HCT116 (cell line): Measurements from ENCODE around the gene TMIE. TPM values are rescaled to one million over a fixed set of nuclear protein-coding genes. Genes with fewer than 3 reads are reported as not detected.

Experiments used
- ATAC-seq: fragments of 200-7000 bp; cut with Tn5 transposase; 2 replicates; pipeline ENCODE4 v1.9.1; 2020; ENCODE audit warnings: mild to moderate bottlenecking, moderate library complexity
- BruUV-seq: library from RNA; stranded (reverse); fragments of 400-500 nt; replicated peaks from 2 replicates; lab custom pipeline; 2021; lab: Mats Ljungman, UMichigan
- CTCF ChIA-PET: fragments of 300-600 bp; sonication (Branson Sonifier 250); formaldehyde crosslinking; loops from one replicate; lab custom pipeline; 2021; ENCODE audit warnings: antibody characterized with exemption; lab: Charles Lee
- POLR2A ChIA-PET: fragments of 300-600, 350-600 bp; sonication (Branson Sonifier 250); formaldehyde crosslinking; loops from one replicate; lab custom pipeline; 2021; ENCODE audit warnings: antibody characterized with exemption; lab: Charles Lee
- RAD21 ChIA-PET, 2 experiments: fragments of 300-600 bp; sonication (Branson Sonifier 250); formaldehyde crosslinking; loops; one replicate each; lab custom pipeline; 2023; ENCODE audit warnings: low total read pairs in 2 of 2; ENCODE audit not compliant: uncharacterized antibody in 2 of 2, unreplicated experiment in 2 of 2, low non-redundant PET in 1 of 2; lab: Charles Lee
- DNase-seq: peaks from one replicate; pipeline ENCODE4 v3.0.0-alpha.2; 2010; ENCODE audit warnings: low read depth, low spot score
- H2AFZ ChIP-seq: fragments of 200-600 bp; shearing (Covaris generic), sonication (generic); 2 replicates; pipeline ENCODE4 v1.6.1; 2017; ENCODE audit warnings: low read depth, mixed run types, mixed read lengths, antibody characterized with exemption, low read length; ENCODE audit not compliant: poor library complexity, severe bottlenecking
- H3K27ac ChIP-seq: 2 replicates; pipeline ENCODE4 v1.5.1; 2012; ENCODE audit warnings: low read depth, low read length
- H3K27me3 ChIP-seq: fragments of 200-600 bp; sonication (generic); 2 replicates; pipeline ENCODE4 v1.6.1; 2016; ENCODE audit warnings: mixed run types, low read length, mixed read lengths; ENCODE audit not compliant: insufficient read depth
- H3K36me3 ChIP-seq, 2 experiments: fragments of 200-500 bp in 1 of 2; fragments of 200-600 bp in 1 of 2; sonication (Bioruptor generic) in 1 of 2; sonication (generic) in 1 of 2; 2 replicates each; pipeline versions ENCODE4 v1.5.1 to v1.6.1; 2014 to 2016; ENCODE audit warnings: low read length in 2 of 2, inconsistent platforms in 1 of 2, mixed read lengths in 1 of 2, mixed run types in 1 of 2; ENCODE audit not compliant: insufficient read depth in 2 of 2, control insufficient read depth in 1 of 2
- H3K4me1 ChIP-seq, 2 experiments: fragments of 200-600 bp in 1 of 2; sonication (generic) in 1 of 2; 2 replicates each; pipeline versions ENCODE4 v1.5.1 to v1.6.1; 2012 to 2017; ENCODE audit warnings: low read length in 2 of 2, inconsistent platforms in 1 of 2, mild to moderate bottlenecking in 1 of 2, mixed read lengths in 1 of 2, mixed run types in 1 of 2, moderate library complexity in 1 of 2; ENCODE audit not compliant: insufficient read depth in 2 of 2, control insufficient read depth in 1 of 2
- H3K4me2 ChIP-seq: fragments of 200-600 bp; sonication (generic); 2 replicates; pipeline ENCODE4 v1.6.1; 2017; ENCODE audit warnings: mixed run types, low read length, mixed read lengths
- H3K4me3 ChIP-seq, 2 experiments: fragments of 200-600 bp in 1 of 2; sonication (generic) in 1 of 2; replicated peaks in 1 of 2; 2 replicates each; pipeline ENCODE4 v1.5.1; 2011 to 2016; ENCODE audit warnings: low read length in 2 of 2, control low read depth in 1 of 2, low read depth in 1 of 2, mild to moderate bottlenecking in 1 of 2, mixed read lengths in 1 of 2, mixed run types in 1 of 2
- H3K79me2 ChIP-seq: fragments of 200-600 bp; sonication (generic); 2 replicates; pipeline ENCODE4 v1.6.1; 2017; ENCODE audit warnings: mild to moderate bottlenecking, mixed run types, low read length, moderate library complexity, mixed read lengths; ENCODE audit not compliant: insufficient read depth
- H3K9ac ChIP-seq: fragments of 200-600 bp; sonication (generic); 2 replicates; pipeline ENCODE4 v1.6.1; 2016; ENCODE audit warnings: low read length, mixed read lengths
- H3K9me2 ChIP-seq: fragments of 200-600 bp; sonication (generic), shearing (Covaris generic); 2 replicates; pipeline ENCODE4 v1.6.1; 2017; ENCODE audit warnings: mixed run types, mild to moderate bottlenecking, moderate library complexity; ENCODE audit not compliant: insufficient read depth
- H3K9me3 ChIP-seq, 2 experiments: fragments of 200-500 bp in 1 of 2; fragments of 200-600 bp in 1 of 2; sonication (Bioruptor generic) in 1 of 2; sonication (generic) in 1 of 2; 2 replicates each; pipeline ENCODE4 v1.6.1; 2014 to 2017; ENCODE audit warnings: low read length in 2 of 2, mixed read lengths in 2 of 2, inconsistent platforms in 1 of 2, low read depth in 1 of 2, mild to moderate bottlenecking in 1 of 2, mixed run types in 1 of 2, moderate library complexity in 1 of 2; ENCODE audit not compliant: control insufficient read depth in 1 of 2, insufficient read depth in 1 of 2
- H4K20me1 ChIP-seq: fragments of 200-600 bp; sonication (generic), shearing (Covaris generic); 2 replicates; pipeline ENCODE4 v1.6.1; 2017; ENCODE audit warnings: mixed run types, mild to moderate bottlenecking, moderate library complexity; ENCODE audit not compliant: insufficient read depth
- ATF3 ChIP-seq: IDR thresholded peaks from 2 replicates; pipeline ENCODE4 v1.6.1; 2012
- EGR1 ChIP-seq: IDR thresholded peaks from 2 replicates; pipeline ENCODE4 v1.6.1; 2012; ENCODE audit warnings: low read depth
- ELF1 ChIP-seq: IDR thresholded peaks from 2 replicates; pipeline ENCODE4 v1.6.1; 2012; ENCODE audit warnings: low read depth, borderline replicate concordance
- EZH2phosphoT487 ChIP-seq: fragments of 200-600 bp; IDR thresholded peaks from 2 replicates; pipeline ENCODE4 v1.6.1; 2018; ENCODE audit warnings: antibody characterized with exemption, borderline replicate concordance
- JUND ChIP-seq: IDR thresholded peaks from 2 replicates; pipeline ENCODE4 v1.6.1; 2012
- MAX ChIP-seq: IDR thresholded peaks from 2 replicates; pipeline ENCODE4 v1.6.1; 2012
- POLR2AphosphoS5 ChIP-seq: IDR thresholded peaks from 2 replicates; pipeline ENCODE4 v1.6.1; 2011; ENCODE audit warnings: mild to moderate bottlenecking, low read depth, low read length, moderate library complexity
- REST ChIP-seq: IDR thresholded peaks from 2 replicates; pipeline ENCODE4 v1.6.1; 2012; ENCODE audit warnings: low read depth
- SIN3A ChIP-seq: IDR thresholded peaks from 2 replicates; pipeline ENCODE4 v1.6.1; 2012; ENCODE audit warnings: low read depth
- SP1 ChIP-seq: IDR thresholded peaks from 2 replicates; pipeline ENCODE4 v1.6.1; 2012; ENCODE audit warnings: low read depth
- YY1 ChIP-seq: IDR thresholded peaks from 2 replicates; pipeline ENCODE4 v1.6.1; 2011; ENCODE audit warnings: low read length, low read depth, moderate library complexity, mild to moderate bottlenecking; ENCODE audit not compliant: insufficient replicate concordance; ENCODE audit errors: extremely low read depth
- ZFX ChIP-seq: fragments of 450-650 bp; IDR thresholded peaks from 2 replicates; pipeline ENCODE4 v1.6.1; 2017
- ZNF274 ChIP-seq: fragments of 200-500 bp; sonication (Bioruptor generic); IDR thresholded peaks from 2 replicates; pipeline ENCODE4 v1.6.1; 2014; ENCODE audit warnings: mild to moderate bottlenecking, low read depth, low read length, inconsistent platforms
- intact Hi-C: fragments of 100-400 bp; cut with micrococcal nuclease; formaldehyde crosslinking; loops from 2 replicates; pipeline ENCODE4 v1.10.0; 2022
- total RNA-seq: library from RNA; stranded (reverse); gene quantifications from one replicate; pipeline ENCODE4 v1.2.1, GENCODE V29; 2021; ENCODE audit not compliant: unreplicated experiment

Gene TMIE
- total RNA-seq, 1 experiment from 2014 or later: 0.74 TPM

GRCh38 chr3:46681856-46682540, 19.2 kb upstream of the TMIE start (continued):
- TF ChIP-seq ZNF274 (no peak), SIN3A (no peak), SP1 (no peak), ZFX (no peak)

- Histone ChIP-seq H3K4me1 (no peaks in the 10 kb centered on the region), H3K9me3 (no peaks in the 10 kb centered on the region), H3K9ac (no peak overlapping the region), H3K79me2 (no peaks in the 10 kb centered on the region), H2AFZ (no peak overlapping the region), H3K4me3 (no peak overlapping the region), H3K36me3 (no peaks in the 10 kb centered on the region), H3K27ac (no peak overlapping the region), H3K4me2 (no peak overlapping the region), H3K27me3 (no peaks in the 10 kb centered on the region), H3K9me2 (no peaks in the 10 kb centered on the region), H4K20me1 (no peaks in the 10 kb centered on the region)
- ATAC-seq (no peak), DNase-seq (no peak)
- ChIA-PET RAD21 (no interaction called here), POLR2A (no interaction called here), CTCF (no interaction called here)
- no peak for TF ChIP-seq SIN3A
- TF ChIP-seq MAX: no peak
- intact Hi-C loops: no loop called here
- BruUV-seq: no TSS peak
These were observed 18.2 kb upstream of the TMIE start for GRCh38 chr3:46682974-46683373.

- Histone ChIP-seq H3K79me2 (no peaks in the 10 kb centered on the region), H3K9me2 (no peaks in the 10 kb centered on the region), H3K4me3 (no peak overlapping the region), H3K9ac (no peak overlapping the region), H2AFZ (no peak overlapping the region), H3K27ac (no peak overlapping the region), H3K4me1 (peaks cover 0 to 1% of the 10 kb centered on the region in 2 experiments; a peak in 1 of 4 replicates), H3K9me3 (no peaks in the 10 kb centered on the region), H3K4me2 (no peak overlapping the region), H3K36me3 (no peaks in the 10 kb centered on the region), H3K27me3 (no peaks in the 10 kb centered on the region), H4K20me1 (no peaks in the 10 kb centered on the region)
- no peak for DNase-seq
- CTCF ChIA-PET: no interaction called here
- TF ChIP-seq POLR2AphosphoS5 (no peak), REST (no peak), JUND (no peak), EGR1 (no peak), EZH2phosphoT487 (no peak), SP1 (no peak), ZNF274 (no peak), YY1 (no peak), SIN3A (no peak), ATF3 (no peak), ZFX (no peak), ELF1 (no peak)
- POLR2A ChIA-PET: no interaction called here
- no peak for ATAC-seq
- intact Hi-C loops: no loop called here
- RAD21 ChIA-PET: no interaction called here
- BruUV-seq: no TSS peak
These were observed 16.3 kb upstream of the TMIE start for GRCh38 chr3:46684891-46685290.
